Measurements from ENCODE around the gene HIGD1C.
"Not testable (repeated sequence)": the region's sequence is repeated elsewhere in the genome, so short reads cannot be mapped to it uniquely, and the experiment has no call there.

Gene HIGD1C

GRCh38 chr12:50934371-50934851, 17.9 kb upstream of the HIGD1C start:
- no peak for DNase-seq

- no peak for DNase-seq
Observed at GRCh38 chr12:50934981-50935807, 17.1 kb upstream of the HIGD1C start.

- DNase-seq = no peak
Observed at GRCh38 chr12:50936821-50937530, 15.4 kb upstream of the HIGD1C start.

GRCh38 chr12:50937653-50938052, 14.7 kb upstream of the HIGD1C start:
- no peak for DNase-seq

- no peak for DNase-seq
Observed at GRCh38 chr12:50947933-50948626, 4.3 kb upstream of the HIGD1C start.

GRCh38 chr12:50948798-50949197, 3.5 kb upstream of the HIGD1C start:
- DNase-seq = no peak

- no peak for DNase-seq
Observed at GRCh38 chr12:50949801-50950302, 2.5 kb upstream of the HIGD1C start.

GRCh38 chr12:50951112-50951511, 1.2 kb upstream of the HIGD1C start:
- DNase-seq = no peak

- DNase-seq = no peak
Observed at GRCh38 chr12:50953047-50953446, 703 bp downstream of the HIGD1C start.

- DNase-seq = not testable (repeated sequence)
Observed at GRCh38 chr12:50954789-50955188, 2.4 kb downstream of the HIGD1C start.

- no peak for DNase-seq
Observed at GRCh38 chr12:50955288-50955687, 2.9 kb downstream of the HIGD1C start.

- no peak for DNase-seq
Observed at GRCh38 chr12:50955697-50956096, 3.4 kb downstream of the HIGD1C start.

- DNase-seq = no peak
Observed at GRCh38 chr12:50960130-50960529, 7.8 kb downstream of the HIGD1C start.

GRCh38 chr12:50961708-50962107, 9.4 kb downstream of the HIGD1C start:
- no peak for DNase-seq

- no peak for DNase-seq
Observed at GRCh38 chr12:50964432-50964831, 12.1 kb downstream of the HIGD1C start.

- no peak for DNase-seq
Observed at GRCh38 chr12:50971946-50972345, 19.6 kb downstream of the HIGD1C start.

- DNase-seq = no peak
Observed at GRCh38 chr12:50979369-50980052, 27.2 kb downstream of the HIGD1C start.

- DNase-seq = no peak
Observed at GRCh38 chr12:50980545-50980944, 28.2 kb downstream of the HIGD1C start.

GRCh38 chr12:50981319-50982239, 29.2 kb downstream of the HIGD1C start:
- no peak for DNase-seq

GRCh38 chr12:50984586-50985298, 32.4 kb downstream of the HIGD1C start:
- DNase-seq = no peak

- DNase-seq = peak; percentile 16
Observed at GRCh38 chr12:50985322-50985721, 33.0 kb downstream of the HIGD1C start.
